Heart right ventricle (tissue), 16 donors: ENCODE results near the gene RPS6KA3. TPM values are rescaled to one million over a fixed set of nuclear protein-coding genes. Genes with fewer than 3 reads are reported as not detected.

Source experiments
- ATAC-seq, 8 donors: fragments of 200-7000 bp; cut with Tn5 transposase; one replicate each; pipeline ENCODE4 v1.9.1; 2020; ENCODE audit warnings: mild to moderate bottlenecking in 8 of 8, moderate library complexity in 8 of 8, moderate number of reproducible peaks in 1 of 8
- DNase-seq, 2 donors: peaks; one replicate each; pipeline ENCODE4 v3.0.0-alpha.2; 2020
- H3K27ac ChIP-seq, 10 donors: fragments of 200-600 bp; sonication (generic) in 2 of 10; one replicate each; pipeline versions ENCODE4 v1.5.0 to v1.8.0; 2020 to 2022; ENCODE audit warnings: mild to moderate bottlenecking in 3 of 10
- H3K27me3 ChIP-seq, 7 donors: fragments of 200-600 bp; one replicate each; pipeline ENCODE4 v1.8.0; 2021 to 2022; ENCODE audit warnings: mild to moderate bottlenecking in 2 of 7
- H3K36me3 ChIP-seq, 9 donors: fragments of 200-600 bp; sonication (generic) in 1 of 9; one replicate each; pipeline versions ENCODE4 v1.5.0 to v1.8.0; 2020 to 2022; ENCODE audit warnings: mild to moderate bottlenecking in 2 of 9
- H3K4me1 ChIP-seq, 9 donors: fragments of 200-600 bp; sonication (generic) in 1 of 9; one replicate each; pipeline versions ENCODE4 v1.5.0 to v1.8.0; 2020 to 2022; ENCODE audit warnings: mild to moderate bottlenecking in 4 of 9
- H3K4me3 ChIP-seq, 10 donors: fragments of 200-600 bp; sonication (generic) in 2 of 10; one replicate each; pipeline versions ENCODE4 v1.5.0 to v1.8.0; 2020 to 2022; ENCODE audit warnings: mild to moderate bottlenecking in 7 of 10, moderate library complexity in 2 of 10
- H3K9me3 ChIP-seq, 11 donors: fragments of 200-600 bp in 10 of 11; sonication (generic) in 2 of 11; one replicate each; pipeline versions ENCODE4 v1.5.0 to v1.8.0; 2013 to 2022; ENCODE audit warnings: mild to moderate bottlenecking in 2 of 11, control low read depth in 1 of 11, moderate library complexity in 1 of 11
- CTCF ChIP-seq, 9 donors: fragments of 200-600 bp; sonication (generic) in 2 of 9; IDR thresholded peaks; one replicate each; pipeline versions ENCODE4 v1.5.0 to v1.8.0; 2021 to 2022; ENCODE audit warnings: antibody characterized with exemption in 9 of 9, mild to moderate bottlenecking in 5 of 9, moderate library complexity in 1 of 9
- WGBS, 2 donors: extraction: QIAGEN DNeasy Blood & Tissue Kit; methylation state at CpG; one replicate each; pipeline ENCODE4 v1.1.7; 2013; ENCODE audit warnings: inconsistent platforms in 1 of 2; 5-methylcytosine and 5-hydroxymethylcytosine counted together
- intact Hi-C, 10 donors: fragments of 100-400 bp; cut with DNase I; formaldehyde crosslinking; loops; one replicate each; pipeline versions ENCODE4 v1.11.1 to v1.14.2; 2022
- polyA plus RNA-seq, 2 donors: library from polyadenylated mRNA; stranded (reverse); fragments of 200-250 nt; gene quantifications; one replicate each; pipeline ENCODE4 v1.2.3, GENCODE V29; 2013
- total RNA-seq, 10 donors: library from RNA; stranded (reverse); fragmentation: NEBNext Ultra II Directional in 3 of 10; extraction: Animal tissue kit (Norgen Biotek cat#: 25700) in 3 of 10; gene quantifications; one replicate each; pipeline versions ENCODE4 v1.2.1 to v1.2.4, GENCODE V29; 2021 to 2023
- donor health status: Arrhythmogenic right ventricular cardiomyopathy.
- donor health status: ischemic (EF 13 %, LVEDD 7.1; RV severe dilation, severe dysfunction).
- donor health status: healthy with polysubstance abuse.
- donor health status: DM: no; HTN: yes; CAD: no.
- donor health status: DM: no; HTN: no; CAD: no.
- donor health status: ischemic (EF 25% LVEDD 6.9; RV normal size, moderate dysfunction).
- donor health status: ischemic (EF 25% LVEDD 5.7; RV mildly dilated, moderate dysfunction).
- donor health status: healthy.
- donor health status: DM: yes; HTN: yes; CAD: no.
- donor health status: Ischemic cardiomyopathy.
- donor health status: ischemic (EF 35%, LVEDD 5.7; RV mildly dilated, moderate dysfunction).
- donor health status: nonischemic (EF 11% LVEDD 7.7; RV severe dilation, severe dysfunction).
- donor health status: DM: yes; HTN: yes; CAD: no.
- donor health status: PGD.
- donor health status: ischemic (EF 29% LVEDD 5.4; RV normal size, mild dysfunction).
- donor health status: nonischemic (EF 23%, LVEDD 6.1; RV moderate dilation, normal function).

Gene RPS6KA3
- total and polyA plus RNA-seq, 12 donors: 6.7 to 42.5 (median 35.0) TPM

GRCh38 chrX:20225488-20225833 is 41.2 kb downstream of the RPS6KA3 start:
- ATAC-seq (peak in 5 of 8 donors; percentile 37 to 53 (median 50)), DNase-seq (no peak)
- Histone ChIP-seq H3K9me3 (no peaks in the 10 kb centered on the region), H3K4me3 (no peak overlapping the region), H3K27me3 (peaks cover 0 to 36% (median 0%) of the 10 kb centered on the region in 7 donors), H3K27ac (peak overlapping the region in 5 of 10 donors; percentile 39 to 48 (median 43)), H3K4me1 (peaks cover 0 to 53% (median 17%) of the 10 kb centered on the region in 9 donors), H3K36me3 (peaks cover 0 to 26% (median 0%) of the 10 kb centered on the region in 9 donors)
- no peak for TF ChIP-seq CTCF (IDR thresholded peaks at IDR 0.05)
- WGBS, 2 donors: 16 to 33% methylated on average over 1 of the region's 1 CpG
- intact Hi-C loops: no loop called here

GRCh38 chrX:20224814-20225487 is 41.8 kb downstream of the RPS6KA3 start:
- Histone ChIP-seq H3K9me3 (no peaks in the 10 kb centered on the region), H3K4me3 (no peak overlapping the region), H3K4me1 (peaks cover 0 to 53% (median 17%) of the 10 kb centered on the region in 9 donors), H3K27me3 (peaks cover 0 to 36% (median 0%) of the 10 kb centered on the region in 7 donors), H3K36me3 (peaks cover 0 to 21% (median 0%) of the 10 kb centered on the region in 9 donors), H3K27ac (peak overlapping the region in 5 of 10 donors; percentile 39 to 48 (median 43))
- ATAC-seq (peak in 6 of 8 donors; percentile 27 to 83 (median 70)), DNase-seq (no peak)
- no peak for TF ChIP-seq CTCF (IDR thresholded peaks at IDR 0.05)
- intact Hi-C loops: no loop called here
- 34 to 65% methylated on average over 2 of the region's 2 CpGs for WGBS, 2 donors

- Histone ChIP-seq H3K4me3 (no peak overlapping the region), H3K9me3 (no peaks in the 10 kb centered on the region), H3K27me3 (peaks cover 0 to 32% (median 0%) of the 10 kb centered on the region in 7 donors), H3K27ac (peak overlapping the region in 2 of 10 donors; percentile 9 to 31), H3K4me1 (peaks cover 0 to 45% (median 23%) of the 10 kb centered on the region in 9 donors), H3K36me3 (no peaks in the 10 kb centered on the region)
- 64 to 65% methylated on average over 3 of the region's 3 CpGs for WGBS, 2 donors
- intact Hi-C loops: no loop called here
- no peak for DNase-seq
- no peak for ATAC-seq
- no peak for TF ChIP-seq CTCF (IDR thresholded peaks at IDR 0.05)
Measured at GRCh38 chrX:20221902-20222301, 44.8 kb downstream of the RPS6KA3 start.

- DNase-seq: peak in 1 of 2 donors; percentile 31
- Histone ChIP-seq H3K4me1 (peaks cover 0 to 41% (median 18%) of the 10 kb centered on the region in 9 donors), H3K27ac (peak overlapping the region in 8 of 10 donors; percentile 23 to 83 (median 68)), H3K9me3 (no peaks in the 10 kb centered on the region), H3K36me3 (no peaks in the 10 kb centered on the region), H3K4me3 (peak overlapping the region in 8 of 10 donors; percentile 17 to 52 (median 44)), H3K27me3 (peaks cover 0 to 39% (median 0%) of the 10 kb centered on the region in 7 donors)
- peak in 5 of 8 donors; percentile 27 to 79 (median 53) for ATAC-seq
- peak in 4 of 9 donors; percentile 7 to 50 (median 36) for TF ChIP-seq CTCF (IDR thresholded peaks at IDR 0.05)
- 45 to 46% methylated on average over 9 of the region's 9 CpGs for WGBS, 2 donors
- intact Hi-C loops: loop anchor here in 2 of 10 donors (5.0 kb wide), 1 partner anchor 48 kb away; the partner anchor contains the start of gene RPS6KA3 (in 2 of the 2)
Measured at GRCh38 chrX:20218836-20219505, 47.7 kb downstream of the RPS6KA3 start.
